Neural progenitor cell (in vitro differentiated cells): Measurements from ENCODE around the gene MAPK1.

Experiments
- CTCF ChIP-seq: fragments of 200-600 bp; sonication (generic); IDR thresholded peaks from 2 replicates; pipeline ENCODE4 v1.5.1; 2017; ENCODE audit warnings: antibody characterized with exemption, mild to moderate bottlenecking
- EZH2 ChIP-seq: fragments of 200-600 bp; sonication (generic); IDR thresholded peaks from 2 replicates; pipeline ENCODE4 v1.6.1; 2017; ENCODE audit warnings: antibody characterized with exemption, mild to moderate bottlenecking, moderate library complexity
- EZH2phosphoT487 ChIP-seq: fragments of 200-600 bp; sonication (generic); IDR thresholded peaks from 2 replicates; pipeline ENCODE4 v1.6.1; 2017; ENCODE audit warnings: antibody characterized with exemption

- TF ChIP-seq CTCF (no peak), EZH2 (no peak), EZH2phosphoT487 (no peak)
Measured at GRCh38 chr22:21855676-21856075, 11.8 kb downstream of the MAPK1 start.
